IPS-20b (cell line): ENCODE data around the gene PLCG1.

Source experiments
- H3K27ac ChIP-seq: one replicate; pipeline ENCODE4 v1.5.1; 2013; ENCODE audit warnings: low read length
- H3K27me3 ChIP-seq: 2 replicates; pipeline ENCODE4 v1.6.1; 2013; ENCODE audit warnings: mild to moderate bottlenecking, low read length, inconsistent platforms; ENCODE audit not compliant: insufficient read depth
- H3K36me3 ChIP-seq: 2 replicates; pipeline ENCODE4 v1.6.1; 2013; ENCODE audit warnings: low read depth, mild to moderate bottlenecking, inconsistent platforms, low read length, moderate library complexity; ENCODE audit not compliant: insufficient read depth
- H3K4me1 ChIP-seq: 2 replicates; pipeline ENCODE4 v1.6.1; 2013; ENCODE audit warnings: mild to moderate bottlenecking, control low read depth, inconsistent platforms, low read length, moderate library complexity; ENCODE audit not compliant: insufficient read depth
- H3K4me3 ChIP-seq: 2 replicates; pipeline ENCODE4 v1.5.1; 2013; ENCODE audit warnings: mild to moderate bottlenecking, low read length, inconsistent platforms
- H3K9ac ChIP-seq: 2 replicates; pipeline ENCODE4 v1.6.1; 2013; ENCODE audit warnings: low read depth, mild to moderate bottlenecking, inconsistent platforms, low read length, moderate library complexity
- H3K9me3 ChIP-seq: 2 replicates; pipeline ENCODE4 v1.6.1; 2013; ENCODE audit warnings: mild to moderate bottlenecking, low read depth, low read length, inconsistent platforms; ENCODE audit not compliant: insufficient read depth

The PLCG1 gene

GRCh38 chr20:41139227-41140093, 2.1 kb downstream of the PLCG1 start:
- no peak overlapping the region for H3K27ac ChIP-seq
- peak overlapping the region; percentile 89; the same call in 1 of the 2 replicates for H3K9ac ChIP-seq
- peak overlapping the region; percentile 79 for H3K4me3 ChIP-seq

GRCh38 chr20:41140226-41141133, 3.1 kb downstream of the PLCG1 start:
- Histone ChIP-seq H3K27ac (no peak overlapping the region), H3K4me1 (peaks cover 28% of the 10 kb centered on the region)

More at GRCh38 chr20:41139227-41140093, 2.1 kb downstream of the PLCG1 start:
- Histone ChIP-seq H3K4me1 (peaks cover 30% of the 10 kb centered on the region), H3K27me3 (peaks cover 10% of the 10 kb centered on the region; the same call in 1 of the 2 replicates), H3K9me3 (no peaks in the 10 kb centered on the region), H3K36me3 (peaks cover 27% of the 10 kb centered on the region; the same call in 1 of the 2 replicates)

GRCh38 chr20:41141153-41141815, 3.9 kb downstream of the PLCG1 start:
- no peak overlapping the region for H3K27ac ChIP-seq
- no peaks in the 10 kb centered on the region for H3K9me3 ChIP-seq
- peaks cover 2% of the 10 kb centered on the region; the same call in 1 of the 2 replicates for H3K27me3 ChIP-seq
- peaks cover 28% of the 10 kb centered on the region; the same call in 1 of the 2 replicates for H3K36me3 ChIP-seq
- H3K9ac ChIP-seq, result peak overlapping the region; percentile 45; the same call in 1 of the 2 replicates
- H3K4me1 ChIP-seq, result peaks cover 25% of the 10 kb centered on the region
- H3K4me3 ChIP-seq, result peak overlapping the region; percentile 79; the same call in 1 of the 2 replicates

More at GRCh38 chr20:41140226-41141133, 3.1 kb downstream of the PLCG1 start:
- Histone ChIP-seq H3K9ac (peak overlapping the region; percentile 89; the same call in 1 of the 2 replicates), H3K27me3 (peaks cover 10% of the 10 kb centered on the region; the same call in 1 of the 2 replicates), H3K36me3 (peaks cover 28% of the 10 kb centered on the region; the same call in 1 of the 2 replicates), H3K9me3 (no peaks in the 10 kb centered on the region), H3K4me3 (peak overlapping the region; percentile 79; the same call in 1 of the 2 replicates)

GRCh38 chr20:41142245-41142644, 4.9 kb downstream of the PLCG1 start:
- no peak overlapping the region for H3K9ac ChIP-seq
- no peak overlapping the region for H3K27ac ChIP-seq
- H3K9me3 ChIP-seq, result no peaks in the 10 kb centered on the region
- no peak overlapping the region for H3K4me3 ChIP-seq
- H3K27me3 ChIP-seq, result no peaks in the 10 kb centered on the region
- peaks cover 25% of the 10 kb centered on the region for H3K4me1 ChIP-seq
- peaks cover 31% of the 10 kb centered on the region; the same call in 1 of the 2 replicates for H3K36me3 ChIP-seq

GRCh38 chr20:41142919-41143318, 5.6 kb downstream of the PLCG1 start:
- H3K4me3 ChIP-seq, result no peak overlapping the region
- no peak overlapping the region for H3K9ac ChIP-seq
- H3K4me1 ChIP-seq, result peaks cover 25% of the 10 kb centered on the region
- no peaks in the 10 kb centered on the region for H3K9me3 ChIP-seq
- H3K27ac ChIP-seq, result no peak overlapping the region
- H3K36me3 ChIP-seq, result peaks cover 31% of the 10 kb centered on the region; the same call in 1 of the 2 replicates
- no peaks in the 10 kb centered on the region for H3K27me3 ChIP-seq

GRCh38 chr20:41143354-41143753, 6.0 kb downstream of the PLCG1 start:
- no peaks in the 10 kb centered on the region for H3K27me3 ChIP-seq
- no peaks in the 10 kb centered on the region for H3K9me3 ChIP-seq
- no peak overlapping the region for H3K27ac ChIP-seq
- H3K36me3 ChIP-seq, result peaks cover 32% of the 10 kb centered on the region
- peaks cover 25% of the 10 kb centered on the region for H3K4me1 ChIP-seq
- H3K4me3 ChIP-seq, result no peak overlapping the region
- H3K9ac ChIP-seq, result no peak overlapping the region

GRCh38 chr20:41145317-41145716, 8.0 kb downstream of the PLCG1 start:
- H3K4me3 ChIP-seq, result no peak overlapping the region
- H3K9me3 ChIP-seq, result no peaks in the 10 kb centered on the region
- peaks cover 26% of the 10 kb centered on the region for H3K36me3 ChIP-seq
- peaks cover 9% of the 10 kb centered on the region; the same call in 1 of the 2 replicates for H3K4me1 ChIP-seq
- H3K27ac ChIP-seq, result no peak overlapping the region
- no peaks in the 10 kb centered on the region for H3K27me3 ChIP-seq
- no peak overlapping the region for H3K9ac ChIP-seq

- Histone ChIP-seq H3K36me3 (peaks cover 22% of the 10 kb centered on the region), H3K4me3 (no peak overlapping the region), H3K9ac (no peak overlapping the region), H3K27ac (no peak overlapping the region), H3K4me1 (peaks cover 3% of the 10 kb centered on the region; the same call in 1 of the 2 replicates), H3K9me3 (no peaks in the 10 kb centered on the region), H3K27me3 (no peaks in the 10 kb centered on the region)
These were observed 8.7 kb downstream of the PLCG1 start for GRCh38 chr20:41145821-41146620.

GRCh38 chr20:41147767-41148191, 10.4 kb downstream of the PLCG1 start:
- Histone ChIP-seq H3K4me1 (peaks cover 9% of the 10 kb centered on the region), H3K4me3 (no peak overlapping the region), H3K27ac (no peak overlapping the region), H3K9me3 (no peaks in the 10 kb centered on the region), H3K27me3 (no peaks in the 10 kb centered on the region), H3K36me3 (peaks cover 22% of the 10 kb centered on the region), H3K9ac (no peak overlapping the region)

- Histone ChIP-seq H3K27ac (no peak overlapping the region), H3K4me1 (peaks cover 9% of the 10 kb centered on the region), H3K27me3 (no peaks in the 10 kb centered on the region), H3K36me3 (peaks cover 17% of the 10 kb centered on the region), H3K4me3 (no peak overlapping the region), H3K9me3 (no peaks in the 10 kb centered on the region), H3K9ac (no peak overlapping the region)
These were observed 11.6 kb downstream of the PLCG1 start for GRCh38 chr20:41148942-41149341.
